Measurements from ENCODE around the gene KRT12. TPM values are rescaled to one million over a fixed set of nuclear protein-coding genes. Genes with fewer than 3 reads are reported as not detected.
"Not testable (repeated sequence)": the region's sequence is repeated elsewhere in the genome, so short reads cannot be mapped to it uniquely, and the experiment has no call there.

KRT12 gene
- total and polyA plus RNA-seq, 2 donors = not detected

DNA sequence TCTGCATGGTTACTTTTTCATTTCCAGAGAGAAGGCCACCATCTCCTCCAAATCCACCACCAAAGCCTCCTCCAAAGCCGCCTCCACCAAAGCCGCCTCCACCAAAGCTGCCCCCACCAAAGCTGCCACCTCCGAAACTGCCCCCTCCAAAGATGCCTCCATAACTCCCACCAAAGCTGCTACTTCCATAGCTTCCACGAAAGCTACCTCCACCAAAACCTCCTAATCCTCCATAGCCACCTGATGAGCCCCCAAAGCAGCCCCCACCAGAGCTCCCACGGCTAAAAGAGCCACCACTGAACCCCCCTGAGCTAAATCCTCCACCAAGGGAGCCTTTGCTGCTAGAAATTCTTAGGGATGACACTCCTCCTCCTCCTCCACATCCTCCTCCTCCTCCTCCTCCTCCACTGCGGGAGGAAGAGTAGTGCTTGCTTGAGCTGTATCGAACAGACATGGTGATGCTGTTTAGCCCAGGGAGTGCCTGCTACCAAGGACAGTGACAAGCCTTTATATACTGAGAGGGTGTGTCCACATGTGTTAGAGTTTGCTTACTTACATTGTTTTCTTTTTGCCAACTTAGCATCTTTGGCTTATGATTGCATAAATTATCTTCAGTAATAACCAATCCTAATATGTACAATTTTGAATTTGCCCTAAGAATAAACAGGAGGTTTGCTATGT, 44.8 kb downstream of the KRT12 start, which contains the start of gene KRT10:
KRT10 (minus strand) TSS at position 483 of the 681 bp plus-strand sequence; CDS start at position 454, 29 bp downstream.
- no peaks in the 10 kb centered on the region for H3K4me1 ChIP-seq (ENCODE audit: insufficient read depth)
- WGBS = 77% methylated on average over 7 of the region's 7 CpGs
- no peak within 1 kb of the TSS for H3K4me3 ChIP-seq (ENCODE audit: low read depth, low read length)
- H3K27ac ChIP-seq (ENCODE audit: low read depth) = no peak within 1 kb of the TSS
- no peaks in the 10 kb centered on the region for H3K36me3 ChIP-seq (ENCODE audit: insufficient read depth)
- DNase-seq (ENCODE audit: extremely low spot score) = no peak

DNA sequence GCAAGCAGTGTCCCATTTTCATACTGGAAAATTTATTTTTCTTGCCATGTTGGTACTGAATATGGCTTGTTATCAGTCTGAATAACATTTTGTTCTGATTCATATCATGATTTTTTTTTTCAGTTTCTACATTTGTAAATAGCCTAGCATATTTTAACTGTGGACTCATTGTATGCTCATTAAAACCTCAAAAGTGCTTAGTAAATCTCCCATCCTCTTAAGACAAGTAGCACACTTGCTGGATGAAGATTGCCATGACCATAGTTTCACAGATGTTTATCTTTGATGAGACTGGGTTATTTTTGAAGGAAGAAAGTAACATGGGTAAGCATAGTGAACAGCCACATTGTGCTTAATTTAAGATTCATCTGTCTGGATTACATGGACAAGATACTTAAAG, 45.5 kb downstream of the KRT12 start:
- no peaks in the 10 kb centered on the region for H3K36me3 ChIP-seq (ENCODE audit: insufficient read depth)
- DNase-seq (ENCODE audit: extremely low spot score) = no peak
- no peak overlapping the region for H3K4me3 ChIP-seq (ENCODE audit: low read depth, low read length)
- H3K27ac ChIP-seq (ENCODE audit: low read depth) = no peak overlapping the region
- no peaks in the 10 kb centered on the region for H3K4me1 ChIP-seq (ENCODE audit: insufficient read depth)

DNA sequence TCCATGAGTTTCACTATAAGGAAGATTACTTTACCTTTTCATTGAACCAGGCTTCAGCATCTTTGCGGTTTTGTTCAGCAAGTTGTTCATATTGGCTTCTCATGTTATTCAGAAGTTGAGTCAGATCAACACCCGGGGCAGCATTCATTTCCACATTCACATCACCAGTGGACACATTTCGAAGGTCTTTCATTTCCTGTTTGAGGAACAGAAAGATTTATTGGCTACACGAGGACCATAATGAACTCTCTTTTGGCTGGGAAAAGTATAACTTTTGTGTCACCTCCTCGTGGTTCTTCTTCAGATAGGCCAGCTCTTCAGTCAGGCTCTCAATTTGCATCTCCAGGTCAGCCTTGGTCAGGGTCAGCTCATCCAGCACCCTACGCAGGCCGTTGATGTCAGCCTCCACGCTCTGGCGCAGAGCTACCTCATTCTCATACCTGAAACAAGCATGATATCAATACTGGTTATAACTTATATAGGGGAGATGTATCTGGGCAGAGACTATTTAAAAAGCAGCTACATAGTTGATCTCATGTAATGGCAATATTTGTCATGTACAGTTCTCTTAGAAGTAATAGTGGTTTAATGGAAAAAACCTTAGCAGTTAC, 46.7 kb downstream of the KRT12 start:
- no peak overlapping the region for H3K4me3 ChIP-seq (ENCODE audit: low read depth, low read length)
- H3K27ac ChIP-seq (ENCODE audit: low read depth) = no peak overlapping the region
- no peak for DNase-seq (ENCODE audit: extremely low spot score)
- H3K4me1 ChIP-seq (ENCODE audit: insufficient read depth) = no peaks in the 10 kb centered on the region
- H3K36me3 ChIP-seq (ENCODE audit: insufficient read depth) = no peaks in the 10 kb centered on the region
- 91% methylated on average over 9 of the region's 9 CpGs for WGBS

DNA sequence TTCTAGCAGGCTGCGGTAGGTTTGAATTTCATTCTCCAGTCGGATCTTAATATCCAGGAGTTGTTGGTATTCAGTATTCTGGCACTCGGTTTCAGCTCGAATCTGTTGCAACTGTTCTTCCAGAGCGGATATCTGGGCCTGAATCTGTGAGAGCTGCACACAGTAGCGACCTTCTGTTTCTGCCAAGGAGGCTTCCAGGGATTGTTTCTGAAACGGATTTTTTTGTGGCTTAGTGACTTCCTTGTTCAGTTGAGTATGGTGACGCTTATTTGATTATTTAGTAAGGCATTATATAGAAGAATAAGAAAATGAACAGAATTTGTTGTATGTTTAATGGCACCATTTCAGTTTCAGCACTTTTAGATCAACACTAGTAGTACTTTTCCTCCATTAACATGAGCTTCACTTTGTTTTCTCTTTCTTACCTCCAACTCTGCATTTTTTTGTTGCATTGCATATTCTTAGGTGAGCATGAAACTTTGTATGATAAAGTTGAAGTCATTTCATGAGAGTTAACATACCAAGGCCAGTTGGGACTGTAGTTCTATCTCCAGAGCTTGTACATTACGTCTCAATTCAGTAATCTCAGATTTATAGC, 47.4 kb downstream of the KRT12 start:
- Histone ChIP-seq H3K27ac (ENCODE audit: low read depth) (peak overlapping the region; percentile 64), H3K36me3 (ENCODE audit: insufficient read depth) (no peaks in the 10 kb centered on the region), H3K4me1 (ENCODE audit: insufficient read depth) (no peaks in the 10 kb centered on the region), H3K4me3 (ENCODE audit: low read depth, low read length) (peak overlapping the region; percentile 71)
- DNase-seq (ENCODE audit: extremely low spot score) = peak; percentile 21
- 39% methylated on average over 9 of the region's 9 CpGs for WGBS

DNA sequence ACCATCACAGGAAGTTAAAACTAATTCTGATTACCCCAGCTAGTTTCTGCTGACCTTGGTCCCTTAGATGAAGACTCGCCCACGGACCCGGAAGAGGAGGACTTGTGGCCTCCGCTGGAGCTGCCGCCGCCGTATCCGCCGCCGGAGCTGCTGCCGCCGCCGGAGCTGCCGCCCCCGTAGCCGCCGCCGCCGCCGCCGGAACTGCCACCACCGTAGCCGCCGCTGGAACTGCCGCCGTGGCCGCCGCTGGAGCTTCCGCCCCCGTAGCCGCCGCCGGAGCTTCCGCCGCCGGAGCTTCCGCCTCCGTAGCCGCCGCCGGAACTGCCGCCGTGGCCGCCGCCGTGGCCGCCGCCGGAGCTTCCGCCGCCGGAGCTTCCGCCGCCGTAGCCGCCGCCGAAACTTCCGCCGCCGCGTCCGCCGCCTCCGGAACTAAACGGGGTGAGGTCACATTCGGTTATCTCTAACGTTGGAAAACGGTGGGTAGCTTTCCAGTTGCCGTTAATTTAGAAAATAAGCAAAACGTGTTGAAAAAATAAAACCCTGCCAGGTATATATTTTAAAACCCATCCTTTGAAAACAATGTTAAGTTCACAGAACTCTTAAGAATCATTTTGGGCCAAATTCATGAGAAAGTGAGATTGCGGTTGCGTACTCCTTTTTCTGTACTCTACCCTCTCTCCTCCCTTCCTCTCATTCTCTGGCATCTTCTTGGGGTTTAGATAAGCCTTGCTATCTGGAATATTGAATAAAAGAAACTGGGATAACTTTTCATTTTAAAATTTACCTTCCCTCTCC, 48.1 kb downstream of the KRT12 start:
- H3K4me3 ChIP-seq (ENCODE audit: low read depth, low read length) = peak overlapping the region; percentile 71
- no peaks in the 10 kb centered on the region for H3K4me1 ChIP-seq (ENCODE audit: insufficient read depth)
- peak overlapping the region; percentile 92 for H3K27ac ChIP-seq (ENCODE audit: low read depth)
- under 1% methylated on average over 73 of the region's 73 CpGs for WGBS
- DNase-seq (ENCODE audit: extremely low spot score) = peak; percentile 54
- H3K36me3 ChIP-seq (ENCODE audit: insufficient read depth) = no peaks in the 10 kb centered on the region

DNA sequence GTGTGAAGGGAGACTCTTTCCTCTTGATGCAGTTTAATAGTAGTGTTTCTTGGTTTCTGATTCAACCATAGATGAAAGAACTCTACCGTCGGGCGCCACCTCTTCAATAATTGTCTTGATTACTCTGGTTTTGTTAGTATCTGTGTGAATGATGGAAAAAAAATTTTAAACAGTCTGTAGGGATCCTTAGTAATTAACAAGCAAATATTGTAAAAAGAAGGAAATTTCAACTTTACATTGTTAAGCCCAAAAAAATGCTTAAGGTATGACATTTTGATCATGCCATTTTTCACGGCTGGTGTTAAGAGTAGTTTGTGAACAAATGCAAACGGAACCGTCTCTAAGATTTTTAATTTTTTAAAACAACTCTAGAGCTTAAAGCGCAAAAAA, 48.7 kb downstream of the KRT12 start:
- H3K4me3 ChIP-seq (ENCODE audit: low read depth, low read length) = peak overlapping the region; percentile 71
- peak overlapping the region; percentile 92 for H3K27ac ChIP-seq (ENCODE audit: low read depth)
- no peaks in the 10 kb centered on the region for H3K4me1 ChIP-seq (ENCODE audit: insufficient read depth)
- DNase-seq (ENCODE audit: extremely low spot score) = no peak
- WGBS = 13% methylated on average over 7 of the region's 7 CpGs
- H3K36me3 ChIP-seq (ENCODE audit: insufficient read depth) = no peaks in the 10 kb centered on the region

DNA sequence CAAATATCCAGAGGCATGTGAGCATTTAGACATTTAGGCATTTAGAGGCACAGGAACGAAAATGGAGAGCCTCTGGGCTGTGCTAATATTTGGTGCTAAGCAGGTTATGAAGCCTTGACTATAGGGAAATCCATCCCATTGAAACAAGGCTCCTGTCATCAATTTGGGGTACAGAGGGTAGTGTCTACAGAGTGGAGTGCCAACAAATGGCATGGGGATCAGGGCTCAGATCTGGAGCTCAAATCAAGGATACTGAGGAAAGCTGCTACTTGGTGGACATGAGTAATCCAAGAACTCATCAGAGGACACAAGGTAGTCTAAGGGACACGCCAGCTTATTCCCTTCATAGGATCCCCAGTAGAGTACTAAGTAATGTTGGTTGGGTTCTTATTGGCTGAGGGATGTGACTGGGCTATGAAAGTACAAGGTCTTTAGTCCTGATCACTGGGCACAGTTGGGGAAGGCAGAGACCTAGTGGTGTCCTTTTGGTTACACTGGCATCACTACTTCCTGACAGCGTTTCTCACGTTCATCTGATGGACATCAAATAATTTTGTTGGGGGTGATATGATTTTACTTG, 49.8 kb downstream of the KRT12 start:
- 96% methylated on average over 4 of the region's 4 CpGs for WGBS
- H3K4me1 ChIP-seq (ENCODE audit: insufficient read depth) = no peaks in the 10 kb centered on the region
- DNase-seq (ENCODE audit: extremely low spot score) = no peak
- H3K36me3 ChIP-seq (ENCODE audit: insufficient read depth) = no peaks in the 10 kb centered on the region
- no peak overlapping the region for H3K27ac ChIP-seq (ENCODE audit: low read depth)
- H3K4me3 ChIP-seq (ENCODE audit: low read depth, low read length) = no peak overlapping the region

DNA sequence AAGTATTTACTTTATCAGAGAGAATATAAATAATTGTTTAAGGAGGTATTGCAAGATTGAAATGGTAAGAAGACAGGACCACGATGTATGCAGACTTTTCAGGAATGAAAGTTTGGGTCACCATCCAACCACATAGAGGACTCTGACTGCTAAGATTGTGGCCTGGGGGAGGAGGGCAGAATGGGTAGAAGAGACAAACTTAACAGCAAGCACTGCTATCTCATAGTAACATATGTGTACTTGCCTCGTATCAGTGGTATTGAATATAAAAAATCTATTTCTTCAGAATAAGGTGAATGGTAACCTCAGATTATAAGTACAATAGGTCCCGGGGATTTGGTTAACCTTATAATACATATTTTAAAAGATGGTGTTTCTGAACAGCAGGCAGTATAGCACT, 50.5 kb downstream of the KRT12 start:
- no peak overlapping the region for H3K27ac ChIP-seq (ENCODE audit: low read depth)
- WGBS = 81% methylated on average over 3 of the region's 3 CpGs
- DNase-seq (ENCODE audit: extremely low spot score) = no peak
- H3K36me3 ChIP-seq (ENCODE audit: insufficient read depth) = no peaks in the 10 kb centered on the region
- H3K4me1 ChIP-seq (ENCODE audit: insufficient read depth) = no peaks in the 10 kb centered on the region
- H3K4me3 ChIP-seq (ENCODE audit: low read depth, low read length) = no peak overlapping the region

DNA sequence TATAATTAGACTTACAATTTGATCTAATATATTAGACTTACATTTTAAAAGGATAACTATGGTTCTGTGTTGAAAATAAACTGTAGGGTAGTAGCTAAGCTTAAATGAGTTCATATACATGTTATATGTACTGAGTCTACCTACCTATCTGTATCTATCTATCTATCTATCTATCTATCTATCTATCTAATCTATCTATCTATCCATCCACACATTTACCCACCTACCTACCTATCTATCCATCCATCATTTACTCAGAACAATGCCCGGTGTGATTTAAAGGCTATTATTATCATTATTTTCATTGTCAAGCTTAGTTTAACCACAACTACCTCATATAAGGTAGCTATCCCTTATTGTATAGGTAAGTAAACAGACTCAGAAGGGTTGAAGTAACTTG, 51.6 kb downstream of the KRT12 start:
- Histone ChIP-seq H3K36me3 (ENCODE audit: insufficient read depth) (no peaks in the 10 kb centered on the region), H3K4me3 (ENCODE audit: low read depth, low read length) (no peak overlapping the region)
- WGBS = 97% methylated on average over 1 of the region's 1 CpG

DNA sequence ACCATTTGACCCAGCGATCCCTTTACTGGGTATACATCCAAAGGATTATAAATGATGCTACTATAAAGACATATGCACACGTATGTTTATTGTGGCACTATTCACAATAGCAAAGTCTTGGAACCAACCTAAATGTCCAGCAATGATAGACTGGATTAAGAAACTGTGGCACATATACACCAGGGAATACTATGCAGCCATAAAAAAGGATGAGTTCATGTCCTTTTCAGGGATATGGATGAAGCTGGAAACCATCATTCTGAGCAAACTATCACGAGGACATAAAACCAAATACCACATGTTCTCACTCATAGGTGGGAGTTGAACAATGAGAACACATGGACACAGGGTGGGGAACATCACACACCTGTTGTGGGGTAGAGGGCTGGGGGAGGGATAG, 52.4 kb downstream of the KRT12 start:
- not testable (repeated sequence) for H3K27ac ChIP-seq (ENCODE audit: low read depth); H3K4me3 ChIP-seq (ENCODE audit: low read depth, low read length); DNase-seq (ENCODE audit: extremely low spot score); H3K4me1 ChIP-seq (ENCODE audit: insufficient read depth); H3K36me3 ChIP-seq (ENCODE audit: insufficient read depth)
- 84% methylated on average over 3 of the region's 3 CpGs for WGBS

More for the DNA sequence above, 51.6 kb downstream of the KRT12 start:
- DNase-seq (ENCODE audit: extremely low spot score) = no peak
- no peak overlapping the region for H3K27ac ChIP-seq (ENCODE audit: low read depth)
- no peaks in the 10 kb centered on the region for H3K4me1 ChIP-seq (ENCODE audit: insufficient read depth)

DNA sequence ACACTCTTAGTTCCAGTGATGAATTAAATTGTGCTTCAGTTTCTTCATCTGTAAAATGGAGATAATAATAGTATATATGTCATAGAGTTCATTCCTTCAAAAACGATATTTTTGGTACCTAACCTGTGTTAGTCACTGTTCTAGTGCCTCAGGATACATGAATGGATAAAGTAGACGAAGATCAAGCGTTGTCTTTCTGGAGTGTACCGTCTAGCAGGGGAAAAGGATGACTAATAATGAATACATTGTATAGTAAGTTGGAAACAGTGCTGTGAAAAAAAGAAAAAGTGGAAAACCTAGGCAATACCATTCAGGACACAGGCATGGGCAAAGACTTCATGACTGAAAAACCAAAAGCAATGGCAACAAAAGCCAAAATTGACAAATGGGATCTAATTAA, 53.2 kb downstream of the KRT12 start:
- no peaks in the 10 kb centered on the region for H3K36me3 ChIP-seq (ENCODE audit: insufficient read depth)
- no peak overlapping the region for H3K4me3 ChIP-seq (ENCODE audit: low read depth, low read length)
- no peak overlapping the region for H3K27ac ChIP-seq (ENCODE audit: low read depth)
- 62% methylated on average over 4 of the region's 4 CpGs for WGBS
- no peak for DNase-seq (ENCODE audit: extremely low spot score)
- H3K4me1 ChIP-seq (ENCODE audit: insufficient read depth) = no peaks in the 10 kb centered on the region

DNA sequence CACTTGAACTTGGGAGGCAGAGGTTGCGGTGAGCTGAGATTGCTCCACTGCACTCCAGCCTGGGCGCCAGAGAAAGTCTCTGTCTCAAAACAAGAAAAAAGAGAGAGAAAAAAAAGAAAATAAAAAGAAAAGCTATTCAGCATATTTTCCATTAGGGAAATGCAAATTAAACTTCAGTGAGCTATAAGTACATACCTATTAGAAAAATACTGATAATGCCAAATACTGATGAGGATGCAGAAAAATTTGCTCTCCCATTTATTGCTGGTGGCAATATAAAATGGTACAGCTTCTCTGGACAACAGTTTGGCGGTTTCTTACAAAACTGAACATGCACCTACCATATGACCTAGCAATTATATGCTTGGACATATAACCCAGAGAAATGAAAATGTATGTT, 54.4 kb downstream of the KRT12 start:
- WGBS = 74% methylated on average over 3 of the region's 3 CpGs
- Histone ChIP-seq H3K4me3 (ENCODE audit: low read depth, low read length) (no peak overlapping the region), H3K27ac (ENCODE audit: low read depth) (no peak overlapping the region), H3K36me3 (ENCODE audit: insufficient read depth) (no peaks in the 10 kb centered on the region), H3K4me1 (ENCODE audit: insufficient read depth) (no peaks in the 10 kb centered on the region)
- DNase-seq (ENCODE audit: extremely low spot score) = no peak

All from urinary bladder (tissue), 4 donors.